ENCODE data around the gene CCDC86.

Gene CCDC86

DNA sequence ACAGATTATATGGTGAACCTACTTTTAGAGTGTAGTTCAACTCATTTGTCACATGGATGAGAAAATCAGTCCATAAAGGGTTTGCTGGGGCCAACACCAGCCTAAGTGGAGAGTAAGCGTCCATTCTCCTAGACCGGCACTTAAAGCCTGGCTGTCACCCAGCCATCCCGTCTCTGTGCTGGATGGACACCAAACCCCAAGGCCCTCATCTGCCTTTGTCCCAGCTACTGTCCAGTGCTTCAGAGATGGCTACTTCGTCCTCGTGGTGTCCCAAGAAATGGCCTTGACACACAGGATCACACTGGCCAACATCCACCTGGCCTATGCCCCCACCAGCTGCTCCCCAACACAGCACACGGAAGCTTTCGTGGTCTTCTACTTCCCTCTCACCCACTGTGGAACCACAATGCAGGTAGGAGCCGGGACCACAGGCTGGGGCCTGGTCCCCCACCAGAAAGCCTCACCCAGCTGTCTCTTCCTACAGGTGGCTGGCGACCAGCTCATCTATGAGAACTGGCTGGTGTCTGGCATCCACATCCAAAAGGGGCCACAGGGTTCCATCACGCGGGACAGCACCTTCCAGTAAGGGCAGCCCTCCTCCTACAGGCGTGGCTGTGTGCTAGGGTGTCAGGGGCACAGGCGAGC is 28.9 kb downstream of the CCDC86 start:
- DNase-seq: no peak

DNA sequence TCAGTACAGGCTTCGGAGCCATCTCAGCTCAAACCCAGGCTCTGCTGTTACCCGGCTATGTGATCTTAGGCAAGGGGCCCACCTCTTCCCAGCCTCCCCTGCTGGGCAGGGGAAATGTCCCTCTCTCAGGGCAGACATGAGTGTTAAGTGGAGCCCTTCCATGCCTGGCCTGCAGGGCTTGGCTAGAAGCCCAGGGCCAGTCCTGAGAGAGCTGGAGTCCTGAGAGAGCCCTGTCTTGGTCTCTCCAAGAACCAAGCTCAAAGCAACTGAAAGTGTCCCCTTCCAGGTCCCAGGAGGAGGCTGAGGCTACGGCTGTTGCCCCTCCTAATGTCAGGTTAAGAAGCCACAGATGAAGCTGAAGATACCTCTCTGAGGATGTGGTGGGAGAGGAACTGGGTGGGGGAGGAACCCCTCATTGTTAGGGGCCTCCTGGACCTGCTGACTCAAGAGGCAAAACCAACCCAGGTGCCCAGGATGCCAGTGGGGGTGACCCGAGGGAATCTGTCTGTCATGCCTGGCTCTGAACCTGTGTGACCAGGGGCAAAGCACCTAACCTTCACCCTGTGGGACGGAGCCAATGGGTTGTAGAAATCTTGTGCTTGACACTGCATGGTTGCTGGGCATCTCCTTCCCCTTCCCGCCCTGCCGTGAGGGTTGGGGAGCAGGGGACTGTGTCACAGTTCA is 29.6 kb downstream of the CCDC86 start:
- DNase-seq: no peak

DNA sequence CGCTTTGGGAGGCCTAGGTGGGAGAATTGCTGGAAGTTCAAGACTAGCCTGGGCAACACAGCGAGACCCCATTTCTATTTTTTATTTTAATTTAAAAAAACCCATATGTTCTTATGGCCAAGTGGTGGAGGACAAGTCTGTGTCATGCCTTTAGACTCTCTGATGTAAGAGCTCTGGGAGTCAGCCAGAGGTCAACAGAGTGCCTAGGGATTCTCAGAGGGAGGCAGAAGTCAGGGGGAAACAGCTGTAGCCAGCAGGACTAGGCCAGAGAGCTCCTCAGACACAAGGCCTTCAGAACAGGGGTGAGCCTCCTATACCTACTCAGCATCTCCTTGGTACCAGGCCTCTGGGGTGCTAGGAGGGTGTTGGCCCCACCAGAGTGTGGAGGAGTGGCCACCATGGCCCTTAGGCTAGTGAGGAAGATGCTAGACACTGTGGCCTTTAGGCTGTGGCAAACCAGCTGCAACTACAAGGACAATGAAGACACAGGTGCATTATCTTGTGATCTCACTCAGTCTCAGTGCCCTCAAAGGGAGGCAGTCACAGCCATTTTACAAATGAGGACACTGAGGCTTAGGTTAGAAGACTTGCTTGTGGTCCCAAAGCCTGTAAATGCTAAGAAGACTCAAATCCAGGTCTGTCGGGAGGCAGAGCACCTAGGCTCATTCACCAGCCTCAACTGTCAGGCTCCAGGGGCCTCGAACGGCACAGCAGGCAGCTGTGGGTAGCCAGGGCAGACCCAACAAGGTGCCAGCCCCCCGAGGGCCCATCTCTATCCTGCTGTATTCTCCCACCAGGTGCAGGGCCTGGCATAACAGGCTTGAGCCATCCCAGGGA is 30.4 kb downstream of the CCDC86 start:
- no peak for DNase-seq

DNA sequence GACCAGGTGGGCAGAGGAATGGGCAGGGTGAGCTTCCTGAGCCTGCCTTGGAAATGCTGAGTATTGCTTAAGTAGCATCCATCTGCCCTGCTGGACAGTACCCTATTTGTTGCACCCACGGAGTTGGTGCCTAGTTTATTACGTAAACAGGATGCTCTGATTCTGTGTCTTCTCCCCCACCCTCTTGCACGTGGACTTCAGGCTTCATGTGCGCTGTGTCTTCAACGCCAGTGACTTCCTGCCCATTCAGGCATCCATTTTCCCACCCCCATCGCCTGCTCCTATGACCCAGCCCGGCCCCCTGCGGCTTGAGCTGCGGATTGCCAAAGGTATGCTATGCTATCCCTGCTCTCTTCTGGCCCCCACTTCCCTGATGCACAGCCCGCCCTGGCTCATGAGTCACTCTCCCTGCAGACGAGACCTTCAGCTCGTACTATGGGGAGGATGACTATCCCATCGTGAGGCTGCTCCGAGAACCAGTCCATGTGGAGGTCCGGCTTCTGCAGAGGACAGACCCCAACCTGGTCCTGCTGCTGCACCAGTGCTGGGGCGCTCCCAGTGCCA is 31.1 kb downstream of the CCDC86 start:
- no peak for DNase-seq

DNA sequence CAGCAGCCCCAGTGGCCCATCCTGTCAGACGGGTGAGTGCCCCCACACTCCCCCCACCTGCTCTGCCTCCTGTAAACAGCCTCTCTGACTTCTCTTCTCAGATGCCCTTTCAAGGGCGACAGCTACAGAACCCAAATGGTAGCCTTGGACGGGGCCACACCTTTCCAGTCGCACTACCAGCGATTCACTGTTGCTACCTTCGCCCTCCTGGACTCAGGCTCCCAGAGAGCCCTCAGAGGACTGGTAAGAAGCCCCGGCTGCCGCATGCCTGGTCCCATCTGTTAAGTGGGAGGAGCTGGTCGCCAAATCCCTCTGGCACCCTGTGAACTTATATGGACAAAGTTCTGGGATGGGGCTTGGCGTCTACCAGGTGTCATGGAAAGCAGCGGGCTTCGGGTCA is 31.6 kb downstream of the CCDC86 start:
- DNase-seq: no peak

DNA sequence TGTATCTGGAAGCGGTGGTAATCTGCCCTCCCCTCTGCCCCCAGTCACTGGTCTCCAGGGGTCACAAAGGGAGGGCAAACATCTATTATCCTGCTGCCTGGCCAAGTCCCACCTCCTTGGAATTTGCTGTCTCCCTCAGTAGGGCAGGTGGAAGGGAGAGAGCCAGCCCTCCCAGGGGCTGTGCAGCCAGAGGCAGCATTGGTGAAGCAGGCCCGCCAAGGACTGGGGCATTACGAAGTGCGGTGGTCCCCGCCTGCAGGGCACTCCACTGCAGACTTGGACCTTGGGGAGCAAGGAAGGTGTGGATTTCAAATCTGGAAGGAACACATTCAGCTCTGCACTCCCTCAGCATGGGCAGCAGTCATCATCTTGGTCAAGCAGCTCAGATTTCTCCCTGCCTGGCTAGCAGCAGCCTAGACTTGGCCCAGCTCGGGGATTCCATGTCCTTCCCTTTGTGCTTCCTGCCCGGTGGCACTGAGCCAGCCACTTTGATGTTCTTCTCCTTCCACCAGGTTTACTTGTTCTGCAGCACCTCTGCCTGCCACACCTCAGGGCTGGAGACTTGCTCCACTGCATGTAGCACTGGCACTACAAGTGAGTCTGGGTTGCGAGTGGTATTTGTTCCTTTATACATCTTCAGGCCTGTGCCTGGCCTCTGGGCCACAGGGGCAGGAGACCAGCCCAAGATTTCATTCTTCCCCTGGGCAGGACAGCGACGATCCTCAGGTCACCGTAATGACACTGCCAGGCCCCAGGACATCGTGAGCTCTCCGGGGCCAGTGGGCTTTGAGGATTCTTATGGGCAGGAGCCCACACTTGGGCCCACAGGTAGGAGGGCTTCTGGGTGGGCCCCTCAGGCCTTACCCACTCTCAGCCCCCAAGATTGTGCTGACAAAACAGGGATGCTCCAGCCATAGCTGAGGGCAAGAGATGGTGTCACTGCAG is 32.8 kb downstream of the CCDC86 start:
- DNase-seq: no peak

DNA sequence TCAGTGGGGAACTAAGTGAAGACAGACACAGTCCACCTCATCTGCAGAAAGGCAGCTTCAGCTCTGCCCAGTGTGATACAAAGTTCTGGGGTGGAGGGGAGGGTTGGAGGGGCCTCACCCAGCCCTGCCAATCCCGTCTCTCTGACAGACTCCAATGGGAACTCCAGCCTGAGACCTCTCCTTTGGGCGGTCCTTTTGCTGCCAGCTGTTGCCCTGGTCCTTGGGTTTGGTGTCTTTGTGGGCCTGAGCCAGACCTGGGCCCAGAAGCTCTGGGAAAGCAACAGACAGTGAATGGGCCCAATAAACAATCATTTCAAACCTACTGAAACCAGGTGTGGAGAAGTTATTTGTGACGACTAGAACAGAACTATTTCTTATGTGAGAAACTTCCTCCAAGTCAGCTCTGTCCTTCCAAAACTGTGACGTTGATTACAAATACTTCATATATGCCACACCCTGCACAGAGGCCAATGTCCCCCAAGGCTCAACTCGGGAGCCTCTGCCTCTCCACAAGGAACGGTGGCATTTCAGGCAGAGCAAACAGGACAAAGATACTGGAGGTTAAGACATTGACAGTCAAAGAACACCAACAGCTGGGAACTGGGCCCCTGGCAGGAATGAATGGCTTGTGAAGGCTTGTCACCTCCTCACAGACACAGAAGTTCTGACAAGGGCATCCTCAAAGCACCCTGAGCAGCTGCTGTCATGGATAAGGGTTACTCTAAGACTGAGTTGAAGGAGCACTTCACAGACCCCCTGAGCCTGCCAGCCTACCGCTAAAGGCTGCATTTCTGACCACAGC is 33.7 kb downstream of the CCDC86 start:
- DNase-seq: no peak

DNA sequence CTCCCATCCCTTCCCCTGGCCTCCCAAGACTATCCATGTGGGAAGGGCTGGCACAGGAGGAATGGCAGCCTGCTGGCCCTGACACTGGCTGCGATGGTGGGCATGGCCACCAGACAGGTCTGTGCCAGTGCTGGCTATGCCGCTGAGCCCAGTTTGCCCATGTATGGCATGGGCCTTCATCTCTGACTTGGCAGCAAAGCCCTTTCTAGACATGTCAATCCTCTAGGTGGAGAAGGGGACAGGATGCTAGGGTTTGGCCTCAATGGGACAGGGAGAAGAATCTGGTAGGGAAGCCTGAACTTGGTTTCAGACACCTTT is 34.2 kb downstream of the CCDC86 start:
- no peak for DNase-seq

DNA sequence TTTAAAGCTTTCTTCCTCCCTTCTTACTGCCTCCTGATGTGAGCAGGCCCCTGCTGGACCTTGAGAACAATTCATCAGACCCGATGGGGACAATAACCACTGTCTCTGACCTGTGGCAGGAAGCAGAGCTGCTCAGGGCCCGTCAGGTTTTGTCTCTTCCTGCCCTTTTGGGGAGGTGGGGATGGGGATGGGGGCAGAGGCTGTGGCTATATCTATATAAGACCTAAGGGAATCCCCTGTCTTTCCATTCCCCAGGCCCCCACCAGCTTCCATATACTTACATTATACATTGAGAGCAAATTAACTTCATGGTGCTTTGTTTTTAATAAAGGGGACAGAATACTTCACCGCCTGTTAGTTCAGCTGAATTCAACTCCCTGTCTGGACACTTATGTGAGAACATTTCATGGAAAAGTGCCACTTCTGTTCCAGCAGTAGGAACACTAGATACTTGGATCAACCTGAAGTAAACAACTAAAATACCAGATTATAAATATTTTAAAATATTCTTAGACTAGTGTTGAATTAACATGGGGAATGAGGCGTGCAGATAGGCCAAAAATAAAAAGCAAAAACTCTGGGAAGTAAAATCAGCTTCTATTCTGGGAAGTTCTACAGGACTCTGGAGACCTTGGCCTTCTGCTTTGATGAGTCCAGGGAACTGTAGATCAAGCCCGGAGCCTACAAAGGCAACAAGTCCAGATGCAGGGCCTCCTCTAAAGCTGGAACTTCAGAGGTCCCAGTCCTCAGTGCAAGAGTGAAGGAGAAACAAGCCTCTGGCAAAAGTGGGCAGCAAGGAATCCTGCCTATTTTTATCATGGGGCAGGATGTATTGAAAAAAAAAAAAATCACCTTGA is 36.6 kb downstream of the CCDC86 start:
- no peak for DNase-seq

DNA sequence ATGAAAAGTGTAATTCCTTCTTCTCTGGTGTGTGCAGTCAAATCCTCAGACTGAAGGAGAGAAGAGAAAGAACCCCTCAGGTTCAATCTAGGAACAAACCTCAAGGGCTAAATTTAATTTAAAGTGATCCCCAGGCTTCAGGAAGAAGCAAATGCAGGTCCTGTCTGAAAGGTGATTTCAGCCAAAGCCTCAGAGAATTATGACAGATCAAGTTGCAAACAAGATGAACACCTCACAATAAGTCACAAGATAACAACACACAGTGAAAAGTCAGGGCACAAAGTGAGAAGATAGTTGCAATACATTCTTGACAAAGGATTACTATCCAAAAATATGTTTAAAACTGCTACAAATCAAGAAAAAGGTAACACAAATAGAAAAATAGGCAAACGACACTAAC is 37.2 kb downstream of the CCDC86 start:
- no peak for DNase-seq

DNA sequence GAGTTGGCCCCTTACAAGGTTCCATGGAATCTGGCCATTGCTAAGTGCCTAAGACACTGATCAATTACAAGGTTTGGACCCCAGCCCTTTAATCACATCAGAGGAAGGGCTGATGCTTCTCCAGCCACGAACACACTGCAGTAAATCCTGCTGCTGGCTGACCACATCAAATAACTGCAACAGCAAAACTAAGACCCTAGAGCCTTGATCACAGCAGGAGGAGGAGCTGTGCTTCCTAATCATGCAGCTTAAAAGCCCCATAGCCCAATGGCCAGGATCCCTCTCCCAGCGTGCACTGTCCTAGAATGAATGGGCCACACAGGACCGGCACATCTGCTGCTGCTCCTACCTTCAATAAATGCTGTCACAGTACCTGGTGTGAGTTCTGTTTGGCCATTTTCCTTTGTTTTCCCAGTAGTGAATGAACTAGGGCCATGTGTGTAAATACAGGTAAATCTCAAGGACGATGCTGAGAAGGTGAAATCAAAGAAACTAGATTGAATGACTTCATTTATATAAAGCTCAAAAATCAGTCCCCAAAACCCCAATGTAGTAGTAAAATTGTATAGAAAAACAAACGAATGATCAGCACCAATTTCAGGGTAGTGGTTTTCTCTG is 38.2 kb downstream of the CCDC86 start:
- DNase-seq: no peak

DNA sequence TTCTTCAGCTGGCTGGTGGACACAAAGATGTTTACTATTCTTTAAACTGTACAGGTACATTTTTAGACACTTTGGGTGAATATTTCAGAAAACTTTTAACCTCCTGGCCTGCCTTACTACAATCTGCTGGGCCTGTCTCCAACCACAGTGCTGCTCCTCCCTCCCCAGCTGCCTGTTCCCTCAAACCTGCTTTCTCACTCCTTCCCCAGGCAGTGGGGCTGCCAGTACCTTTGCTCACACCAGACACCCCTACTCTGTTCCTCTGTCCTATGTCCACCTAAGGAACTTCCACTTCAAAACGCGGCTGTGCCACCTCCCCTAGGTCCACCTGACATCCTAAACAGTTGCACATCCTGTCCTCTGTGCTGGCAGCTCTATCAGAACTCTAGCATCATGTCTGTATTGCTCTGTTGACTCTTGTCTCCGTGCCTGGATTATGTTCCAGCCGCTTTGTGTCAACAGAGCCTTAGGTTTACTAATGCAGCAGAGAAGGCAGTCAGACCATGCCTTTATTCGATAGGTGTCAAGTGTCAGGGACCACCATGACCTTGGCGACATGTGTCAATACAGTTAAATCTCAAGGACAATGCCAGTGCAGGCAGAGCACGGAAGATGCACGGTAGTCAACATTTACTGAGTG is 38.9 kb downstream of the CCDC86 start:
- no peak for DNase-seq

DNA sequence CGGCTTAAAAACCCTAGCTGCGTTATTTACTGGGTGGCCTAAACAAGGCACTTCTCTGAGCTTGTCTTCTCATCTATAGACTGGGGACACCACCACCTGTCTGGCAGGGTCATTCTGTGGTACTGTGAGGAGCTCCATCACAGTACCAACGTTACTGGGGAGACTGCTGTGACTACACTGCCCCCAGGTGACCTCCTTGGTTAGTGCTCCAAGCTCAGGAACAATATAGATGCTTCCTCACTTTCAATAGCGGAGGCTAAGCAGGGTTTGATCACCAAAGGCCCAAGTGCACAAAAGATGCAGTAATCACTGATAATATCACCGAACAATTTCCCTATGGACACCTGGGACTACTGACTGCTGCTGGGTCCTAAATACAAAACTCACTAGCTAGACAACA is 45.6 kb downstream of the CCDC86 start:
- DNase-seq: no peak

DNA sequence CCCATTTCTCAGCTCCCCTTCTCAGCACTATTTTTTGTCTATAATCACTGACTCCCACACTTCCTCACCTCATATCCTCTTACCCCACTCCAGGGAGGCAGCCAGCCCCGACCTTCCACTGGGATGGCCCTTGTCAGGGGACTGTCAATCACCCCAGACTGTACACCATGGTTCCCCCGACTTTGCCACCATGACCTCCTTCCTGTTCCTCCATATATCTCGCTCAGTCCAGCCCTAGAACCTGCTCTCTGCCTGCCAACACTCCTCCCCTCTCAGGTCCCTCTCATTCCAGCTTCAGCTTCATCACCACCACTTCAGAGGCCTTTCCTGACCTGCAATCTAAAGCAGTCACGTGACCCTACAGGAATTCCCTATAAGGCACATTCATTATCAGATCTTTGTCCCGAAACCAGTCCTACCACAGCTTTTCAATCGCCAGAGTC is 48.0 kb downstream of the CCDC86 start:
- no peak for DNase-seq

DNA sequence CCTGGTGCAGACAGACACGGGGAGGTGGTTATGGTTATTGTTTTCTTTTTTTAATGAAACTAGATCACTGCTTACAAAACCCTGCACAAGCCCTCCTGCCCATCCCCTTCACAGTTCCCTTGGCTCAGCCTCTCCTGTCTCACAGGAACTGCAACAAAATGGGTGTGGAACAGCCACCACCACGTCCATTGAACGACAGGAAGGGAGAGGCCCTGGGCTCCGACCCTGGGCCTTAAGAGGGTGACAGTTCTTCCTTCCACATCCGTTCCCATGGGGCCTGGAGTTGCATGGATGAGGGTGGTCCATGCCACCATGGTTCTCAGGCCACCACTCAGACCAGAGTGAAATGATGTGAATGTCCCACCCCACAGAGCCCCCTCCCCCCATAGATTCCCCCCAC is 48.8 kb downstream of the CCDC86 start:
- no peak for DNase-seq

DNA sequence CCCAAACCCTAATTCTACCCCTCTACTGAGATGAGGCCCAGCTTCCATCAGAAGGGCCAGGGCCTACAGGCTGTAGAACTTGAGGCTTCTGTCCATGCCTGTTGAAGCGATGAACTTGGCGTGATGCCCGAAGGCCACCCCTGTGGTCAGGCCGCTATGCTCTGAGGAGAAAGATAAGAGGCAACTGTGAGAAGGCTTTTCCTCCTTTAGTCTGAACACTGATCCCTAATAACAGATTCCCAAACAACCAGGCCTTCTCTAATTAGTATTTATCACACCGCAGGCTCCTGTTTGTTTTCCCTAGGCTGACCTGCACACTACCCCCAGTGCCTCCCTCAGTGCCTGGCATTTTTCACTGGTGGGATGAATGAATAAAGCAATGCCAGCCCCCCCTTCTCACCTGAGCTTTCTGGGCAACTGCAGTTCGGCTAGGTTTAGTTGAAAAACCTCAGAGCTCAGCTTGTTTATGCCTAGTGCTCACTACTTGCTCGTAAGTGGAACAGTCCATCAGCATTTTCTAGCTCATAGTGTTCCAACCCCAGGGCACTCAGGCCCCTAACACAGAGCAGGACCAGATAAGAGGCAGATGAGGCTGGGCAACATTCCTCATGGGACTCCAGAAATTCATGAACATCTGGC is 49.3 kb downstream of the CCDC86 start:
- DNase-seq: peak; percentile 13

DNA sequence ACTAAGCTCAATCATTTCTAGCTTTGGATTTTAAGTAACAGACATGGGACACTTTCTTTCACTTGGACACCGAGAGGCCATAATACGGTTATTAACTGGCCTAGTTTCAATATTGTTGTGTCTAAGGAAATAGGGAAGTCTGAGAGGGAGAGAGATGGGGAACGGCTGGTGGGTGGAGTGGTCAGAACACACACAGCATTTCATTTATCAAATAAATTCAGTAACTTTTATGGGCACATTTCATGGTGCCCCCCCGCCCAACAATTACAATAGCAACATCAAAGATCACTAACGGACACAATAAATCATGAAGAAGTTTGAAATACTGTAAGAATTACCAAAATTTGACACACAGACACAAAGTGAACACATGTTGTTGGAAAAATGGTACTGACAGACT is 53.8 kb downstream of the CCDC86 start:
- no peak for DNase-seq

DNA sequence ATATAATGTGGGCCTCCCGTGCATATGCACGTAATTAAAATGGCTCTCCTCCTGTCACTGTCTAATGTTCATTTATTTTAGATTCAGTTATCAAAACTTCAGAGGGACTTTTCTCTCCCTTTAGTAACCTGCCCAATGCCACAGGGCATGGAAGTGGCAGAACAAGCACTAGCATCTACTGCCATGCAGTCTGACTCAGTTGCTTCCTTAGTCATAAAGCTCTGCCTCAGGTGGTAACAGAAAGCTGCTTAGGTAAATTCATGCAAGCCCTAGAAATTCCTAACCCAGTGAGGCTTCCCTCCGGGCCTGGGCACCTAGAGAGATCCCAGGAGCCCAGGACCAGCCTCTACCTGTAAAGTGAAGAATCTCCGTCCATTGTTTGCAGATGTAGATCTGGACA is 55.6 kb downstream of the CCDC86 start:
- DNase-seq: no peak
